ENCODE measurements around the gene ARHGAP24. TPM values are rescaled to one million over a fixed set of nuclear protein-coding genes. Genes with fewer than 3 reads are reported as not detected.

The ARHGAP24 gene
- total RNA-seq, 1 donor from 2014 or later, result 11.1 TPM

GRCh38 chr4:85784947-85785346, 310.0 kb downstream of the ARHGAP24 start:
- Histone ChIP-seq H3K36me3 (ENCODE audit: control insufficient read depth, insufficient read depth, low read length) (no peaks in the 10 kb centered on the region), H3K4me3 (ENCODE audit: low read depth, low read length) (no peak overlapping the region), H3K27me3 (ENCODE audit: control insufficient read depth, insufficient read depth, low read length) (no peaks in the 10 kb centered on the region)
- DNase-seq (ENCODE audit: low read depth) (no peak), FAIRE-seq (no peak)
- TF ChIP-seq CTCF (IDR thresholded peaks at IDR 0.05; ENCODE audit: insufficient read depth, low read length, severe bottlenecking), result no peak

- Histone ChIP-seq H3K27me3 (ENCODE audit: control insufficient read depth, insufficient read depth, low read length) (no peaks in the 10 kb centered on the region), H3K4me3 (ENCODE audit: low read depth, low read length) (no peak overlapping the region), H3K36me3 (ENCODE audit: control insufficient read depth, insufficient read depth, low read length) (no peaks in the 10 kb centered on the region)
- TF ChIP-seq CTCF (IDR thresholded peaks at IDR 0.05; ENCODE audit: insufficient read depth, low read length, severe bottlenecking), result no peak
- DNase-seq (ENCODE audit: low read depth) (peak; percentile 88), FAIRE-seq (no peak)
Measured at GRCh38 chr4:85787133-85787532, 312.2 kb downstream of the ARHGAP24 start.

- Histone ChIP-seq H3K36me3 (ENCODE audit: control insufficient read depth, insufficient read depth, low read length) (no peaks in the 10 kb centered on the region), H3K4me3 (ENCODE audit: low read depth, low read length) (no peak overlapping the region), H3K27me3 (ENCODE audit: control insufficient read depth, insufficient read depth, low read length) (no peaks in the 10 kb centered on the region)
- DNase-seq (ENCODE audit: low read depth) (no peak), FAIRE-seq (no peak)
- no peak for TF ChIP-seq CTCF (IDR thresholded peaks at IDR 0.05; ENCODE audit: insufficient read depth, low read length, severe bottlenecking)
Measured at GRCh38 chr4:85788604-85789003, 313.7 kb downstream of the ARHGAP24 start.

- FAIRE-seq, result no peak
- no peak for TF ChIP-seq CTCF (IDR thresholded peaks at IDR 0.05; ENCODE audit: insufficient read depth, low read length, severe bottlenecking)
Measured at GRCh38 chr4:85789241-85789640, 314.3 kb downstream of the ARHGAP24 start.

GRCh38 chr4:85790582-85790981, 315.6 kb downstream of the ARHGAP24 start:
- TF ChIP-seq CTCF (IDR thresholded peaks at IDR 0.05; ENCODE audit: insufficient read depth, low read length, severe bottlenecking), result no peak
- Histone ChIP-seq H3K27me3 (ENCODE audit: control insufficient read depth, insufficient read depth, low read length) (no peaks in the 10 kb centered on the region), H3K36me3 (ENCODE audit: control insufficient read depth, insufficient read depth, low read length) (no peaks in the 10 kb centered on the region), H3K4me3 (ENCODE audit: low read depth, low read length) (no peak overlapping the region)
- FAIRE-seq (no peak), DNase-seq (ENCODE audit: low read depth) (no peak)

More at GRCh38 chr4:85789241-85789640, 314.3 kb downstream of the ARHGAP24 start:
- H3K27me3 ChIP-seq (ENCODE audit: control insufficient read depth, insufficient read depth, low read length), result no peaks in the 10 kb centered on the region
- no peaks in the 10 kb centered on the region for H3K36me3 ChIP-seq (ENCODE audit: control insufficient read depth, insufficient read depth, low read length)
- no peak overlapping the region for H3K4me3 ChIP-seq (ENCODE audit: low read depth, low read length)
- no peak for DNase-seq (ENCODE audit: low read depth)

All from bronchial epithelial cell (primary cell).